Loucy (cell line): ENCODE measurements around the gene SH3PXD2A.

Source experiments
- H2AFZ ChIP-seq: fragments of 200-600 bp; sonication (generic); 2 replicates; pipeline ENCODE4 v1.6.0; 2016; ENCODE audit warnings: antibody characterized with exemption, mild to moderate bottlenecking, low read length, moderate library complexity
- H3F3A ChIP-seq: fragments of 200-600 bp; 2 replicates; pipeline ENCODE4 v1.6.0; 2016; ENCODE audit warnings: antibody characterized with exemption, low read depth, mild to moderate bottlenecking
- H3K27me3 ChIP-seq: fragments of 200-600 bp; sonication (generic); 2 replicates; pipeline ENCODE4 v1.6.1; 2014; ENCODE audit warnings: low read length, mild to moderate bottlenecking; ENCODE audit not compliant: insufficient read depth, poor library complexity, severe bottlenecking
- H3K36me3 ChIP-seq: fragments of 200-600 bp; sonication (generic); 2 replicates; pipeline ENCODE4 v1.6.1; 2016; ENCODE audit warnings: low read length; ENCODE audit not compliant: insufficient read depth
- H3K4me1 ChIP-seq: fragments of 200-600 bp; sonication (generic); 2 replicates; pipeline ENCODE4 v1.5.1; 2014; ENCODE audit warnings: low read length, mild to moderate bottlenecking; ENCODE audit not compliant: insufficient read depth, poor library complexity, severe bottlenecking
- H3K4me2 ChIP-seq: fragments of 200-600 bp; sonication (generic); 2 replicates; pipeline ENCODE4 v1.6.0; 2014; ENCODE audit warnings: antibody characterized with exemption, low read length, low read depth, mild to moderate bottlenecking; ENCODE audit not compliant: poor library complexity, severe bottlenecking
- H3K4me3 ChIP-seq: fragments of 200-600 bp; sonication (generic); 2 replicates; pipeline ENCODE4 v1.5.1; 2014; ENCODE audit warnings: low read length, mild to moderate bottlenecking, mixed read lengths; ENCODE audit not compliant: poor library complexity, severe bottlenecking
- H3K79me2 ChIP-seq: fragments of 200-600 bp; sonication (generic); 2 replicates; pipeline ENCODE4 v1.6.1; 2014; ENCODE audit warnings: low read length; ENCODE audit not compliant: insufficient read depth
- H3K9ac ChIP-seq: fragments of 200-600 bp; sonication (generic); 2 replicates; pipeline ENCODE4 v1.6.0; 2014; ENCODE audit warnings: mild to moderate bottlenecking, low read depth, low read length, moderate library complexity; ENCODE audit not compliant: poor library complexity, severe bottlenecking
- H3K9me2 ChIP-seq: fragments of 200-600 bp; sonication (generic); replicated peaks from 2 replicates; pipeline ENCODE4 v1.6.1; 2016; ENCODE audit warnings: low read depth, low read length, mixed read lengths
- H3K9me3 ChIP-seq: fragments of 200-600 bp; sonication (generic); 2 replicates; pipeline ENCODE4 v1.6.1; 2014; ENCODE audit warnings: mild to moderate bottlenecking, antibody characterized with exemption, low read length, low read depth; ENCODE audit not compliant: insufficient read depth
- H4K20me1 ChIP-seq: fragments of 200-600 bp; sonication (generic); 2 replicates; pipeline ENCODE4 v1.6.0; 2014; ENCODE audit warnings: antibody characterized with exemption, low read length, mild to moderate bottlenecking; ENCODE audit not compliant: insufficient read depth, poor library complexity, severe bottlenecking
- CTCF ChIP-seq: fragments of 200-600 bp; sonication (generic); conservative IDR thresholded peaks from 2 replicates; pipeline ENCODE4 v1.5.1; 2014; ENCODE audit warnings: mild to moderate bottlenecking, antibody characterized with exemption, low read length
- EZH2phosphoT487 ChIP-seq: fragments of 200-600 bp; IDR thresholded peaks from 2 replicates; pipeline ENCODE4 v1.6.1; 2018; ENCODE audit warnings: antibody characterized with exemption, mild to moderate bottlenecking, moderate library complexity, borderline replicate concordance

The SH3PXD2A gene

GRCh38 chr10:103621783-103622125 lies 233.6 kb downstream of the SH3PXD2A start:
- Histone ChIP-seq H3K9ac (no peak overlapping the region), H3K79me2 (no peaks in the 10 kb centered on the region), H2AFZ (no peak overlapping the region), H3K4me3 (no peak overlapping the region), H3K4me2 (no peak overlapping the region), H3K9me2 (no peaks in the 10 kb centered on the region), H3K4me1 (no peaks in the 10 kb centered on the region), H4K20me1 (no peaks in the 10 kb centered on the region), H3K9me3 (no peaks in the 10 kb centered on the region), H3K27me3 (no peaks in the 10 kb centered on the region), H3K36me3 (peaks cover 21% of the 10 kb centered on the region; the same call in 1 of the 2 replicates), H3F3A (no peaks in the 10 kb centered on the region)
- no peak for TF ChIP-seq EZH2phosphoT487
- TF ChIP-seq CTCF: no peak

- Histone ChIP-seq H2AFZ (no peak overlapping the region), H3K79me2 (no peaks in the 10 kb centered on the region), H3K4me3 (no peak overlapping the region), H3K9me3 (no peaks in the 10 kb centered on the region), H3F3A (no peaks in the 10 kb centered on the region), H4K20me1 (no peaks in the 10 kb centered on the region), H3K4me1 (no peaks in the 10 kb centered on the region), H3K9me2 (no peaks in the 10 kb centered on the region), H3K36me3 (peaks cover 18% of the 10 kb centered on the region; the same call in 1 of the 2 replicates), H3K4me2 (no peak overlapping the region), H3K9ac (no peak overlapping the region), H3K27me3 (no peaks in the 10 kb centered on the region)
- TF ChIP-seq CTCF: no peak
These were observed 234.2 kb downstream of the SH3PXD2A start for GRCh38 chr10:103620891-103621782.

GRCh38 chr10:103620352-103620740 lies 235.0 kb downstream of the SH3PXD2A start:
- TF ChIP-seq EZH2phosphoT487 (no peak), CTCF (no peak)
- H3K9ac ChIP-seq: no peak overlapping the region
- H3K36me3 ChIP-seq: peaks cover 10% of the 10 kb centered on the region; the same call in 1 of the 2 replicates
- no peak overlapping the region for H2AFZ ChIP-seq
- H3K4me1 ChIP-seq: no peaks in the 10 kb centered on the region
- H3K79me2 ChIP-seq: no peaks in the 10 kb centered on the region
- H4K20me1 ChIP-seq: no peaks in the 10 kb centered on the region
- no peaks in the 10 kb centered on the region for H3K9me2 ChIP-seq
- H3K9me3 ChIP-seq: no peaks in the 10 kb centered on the region
- H3K27me3 ChIP-seq: no peaks in the 10 kb centered on the region
- no peak overlapping the region for H3K4me3 ChIP-seq
- no peak overlapping the region for H3K4me2 ChIP-seq
- H3F3A ChIP-seq: no peaks in the 10 kb centered on the region
